GM12874 (cell line): ENCODE results near the gene CERS3.

Source experiments
- TF ChIP-seq, protein P1 (sequence below): IDR thresholded peaks from 2 replicates; pipeline ENCODE4 v1.5.1; 2011; ENCODE audit warnings: low read depth, mild to moderate bottlenecking, control low read depth, low read length, moderate library complexity; ENCODE audit not compliant: insufficient read depth

Gene CERS3

DNA sequence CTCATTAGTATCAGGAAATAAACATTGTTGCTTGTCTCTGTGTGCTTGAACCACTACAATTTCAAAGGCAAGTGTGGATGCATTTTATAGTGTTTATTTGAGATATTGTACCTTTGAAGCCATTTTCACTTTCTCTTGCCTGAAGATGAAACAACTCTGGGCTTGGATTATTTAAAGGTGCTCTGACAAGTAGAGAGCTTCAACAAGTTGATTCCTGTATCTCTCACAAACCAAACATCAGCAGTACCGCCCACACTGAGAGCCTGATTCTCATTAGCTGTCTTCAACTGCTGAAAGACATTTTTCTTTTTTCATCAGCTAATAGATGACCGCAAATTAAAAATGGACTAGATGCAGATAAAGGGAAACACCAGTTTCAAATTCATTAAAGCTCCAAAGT is 806 bp upstream of the CERS3 start:
- TF ChIP-seq, protein P1, sequence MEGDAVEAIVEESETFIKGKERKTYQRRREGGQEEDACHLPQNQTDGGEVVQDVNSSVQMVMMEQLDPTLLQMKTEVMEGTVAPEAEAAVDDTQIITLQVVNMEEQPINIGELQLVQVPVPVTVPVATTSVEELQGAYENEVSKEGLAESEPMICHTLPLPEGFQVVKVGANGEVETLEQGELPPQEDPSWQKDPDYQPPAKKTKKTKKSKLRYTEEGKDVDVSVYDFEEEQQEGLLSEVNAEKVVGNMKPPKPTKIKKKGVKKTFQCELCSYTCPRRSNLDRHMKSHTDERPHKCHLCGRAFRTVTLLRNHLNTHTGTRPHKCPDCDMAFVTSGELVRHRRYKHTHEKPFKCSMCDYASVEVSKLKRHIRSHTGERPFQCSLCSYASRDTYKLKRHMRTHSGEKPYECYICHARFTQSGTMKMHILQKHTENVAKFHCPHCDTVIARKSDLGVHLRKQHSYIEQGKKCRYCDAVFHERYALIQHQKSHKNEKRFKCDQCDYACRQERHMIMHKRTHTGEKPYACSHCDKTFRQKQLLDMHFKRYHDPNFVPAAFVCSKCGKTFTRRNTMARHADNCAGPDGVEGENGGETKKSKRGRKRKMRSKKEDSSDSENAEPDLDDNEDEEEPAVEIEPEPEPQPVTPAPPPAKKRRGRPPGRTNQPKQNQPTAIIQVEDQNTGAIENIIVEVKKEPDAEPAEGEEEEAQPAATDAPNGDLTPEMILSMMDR, result no peak

GRCh38 chr15:100526027-100526481 is 2.7 kb downstream of the CERS3 start:
- TF ChIP-seq, protein P1, result no peak

- TF ChIP-seq, protein P1, result no peak
Observed at GRCh38 chr15:100525436-100525835, 3.3 kb downstream of the CERS3 start.

DNA sequence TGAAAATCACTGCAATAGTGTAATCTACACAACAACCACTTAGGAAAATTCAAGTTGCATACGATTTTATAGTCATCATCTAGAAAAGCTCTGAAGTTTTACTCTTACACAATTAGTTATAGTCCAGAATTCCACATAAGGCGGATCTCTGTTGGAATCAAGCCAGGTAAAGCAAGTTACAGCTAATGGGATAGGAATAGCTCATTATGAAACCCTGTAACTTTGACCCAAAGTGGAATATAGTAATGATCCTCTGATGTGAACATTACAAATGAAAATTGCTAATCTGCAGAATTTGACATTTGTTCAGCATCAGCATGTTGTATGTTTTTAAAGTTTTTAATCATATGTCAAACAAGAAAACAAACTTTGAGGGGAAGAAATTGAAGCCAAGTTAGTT is 4.4 kb downstream of the CERS3 start:
- TF ChIP-seq, protein P1, result no peak

GRCh38 chr15:100521907-100522306 is 6.8 kb downstream of the CERS3 start:
- TF ChIP-seq, protein P1, result no peak

- TF ChIP-seq, protein P1, result no peak
Observed at GRCh38 chr15:100520132-100520921, 8.4 kb downstream of the CERS3 start.

DNA sequence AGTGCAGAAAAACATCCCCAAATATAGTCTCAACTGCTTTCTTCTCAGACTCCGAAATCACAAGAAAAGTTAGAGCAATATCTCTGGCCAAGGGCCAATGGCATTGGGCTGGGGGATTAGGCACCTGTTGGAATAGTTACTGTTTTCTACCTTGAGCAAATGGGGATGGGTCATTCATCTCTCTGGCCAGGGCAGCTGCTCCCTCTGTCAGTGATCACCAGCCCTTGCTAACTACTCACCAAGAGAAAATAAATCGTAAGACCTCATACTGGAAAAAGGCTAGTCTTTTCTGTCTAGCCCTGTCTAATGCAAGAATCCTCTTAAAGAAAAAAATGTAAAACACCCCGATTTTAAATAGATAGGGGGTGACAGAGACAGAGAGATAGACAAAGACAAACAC is 10.9 kb downstream of the CERS3 start:
- TF ChIP-seq, protein P1, result no peak
